Omental fat pad (tissue), 4 donors: ENCODE results near the gene BBX. TPM values are rescaled to one million over a fixed set of nuclear protein-coding genes. Genes with fewer than 3 reads are reported as not detected.

Experiments used
- ATAC-seq: fragments of 150-250 bp; one replicate; pipeline ENCODE4 v1.9.1; 2016; ENCODE audit warnings: mild to moderate bottlenecking, moderate library complexity; ENCODE audit not compliant: low FRiP score
- DNase-seq: peaks from one replicate; pipeline ENCODE4 v3.0.0-alpha.2; 2019; ENCODE audit warnings: low spot score
- total RNA-seq, 4 donors: library from RNA; depleted of rRNA; stranded (reverse); fragments of >200 nt; gene quantifications; one replicate each; pipeline ENCODE4 v1.1.0, GENCODE V29; 2016
- TF ChIP-seq, protein P1 (sequence below), 3 donors: fragments of 450-650 bp; IDR thresholded peaks; one replicate each; pipeline ENCODE4 v1.5.1; 2016 to 2017; ENCODE audit warnings: antibody characterized with exemption in 3 of 3, mild to moderate bottlenecking in 3 of 3, moderate library complexity in 2 of 3

BBX gene
- total RNA-seq, 4 donors from 2014 or later: 32.8 to 70.5 (median 40.7) TPM

DNA sequence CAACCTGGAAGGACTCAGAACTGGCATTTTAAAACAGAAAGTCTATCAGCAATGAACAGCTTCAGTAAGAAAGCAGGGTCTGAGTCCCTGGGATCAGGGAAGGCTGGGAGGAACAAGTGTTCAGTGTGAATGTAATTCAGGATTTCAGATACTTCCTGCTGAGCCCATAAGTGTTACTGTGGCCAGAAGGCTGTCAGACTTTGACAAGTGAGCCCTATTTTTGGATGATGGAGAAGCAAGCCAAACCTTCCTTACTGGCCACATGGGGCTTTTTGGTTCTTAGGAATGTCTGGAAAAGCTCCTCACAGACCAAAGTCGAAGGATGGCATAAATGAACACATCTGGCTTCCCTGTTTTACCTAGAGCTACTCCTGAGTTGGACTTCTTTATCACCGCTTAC is 157.2 kb downstream of the BBX start:
- TF ChIP-seq, protein P1, sequence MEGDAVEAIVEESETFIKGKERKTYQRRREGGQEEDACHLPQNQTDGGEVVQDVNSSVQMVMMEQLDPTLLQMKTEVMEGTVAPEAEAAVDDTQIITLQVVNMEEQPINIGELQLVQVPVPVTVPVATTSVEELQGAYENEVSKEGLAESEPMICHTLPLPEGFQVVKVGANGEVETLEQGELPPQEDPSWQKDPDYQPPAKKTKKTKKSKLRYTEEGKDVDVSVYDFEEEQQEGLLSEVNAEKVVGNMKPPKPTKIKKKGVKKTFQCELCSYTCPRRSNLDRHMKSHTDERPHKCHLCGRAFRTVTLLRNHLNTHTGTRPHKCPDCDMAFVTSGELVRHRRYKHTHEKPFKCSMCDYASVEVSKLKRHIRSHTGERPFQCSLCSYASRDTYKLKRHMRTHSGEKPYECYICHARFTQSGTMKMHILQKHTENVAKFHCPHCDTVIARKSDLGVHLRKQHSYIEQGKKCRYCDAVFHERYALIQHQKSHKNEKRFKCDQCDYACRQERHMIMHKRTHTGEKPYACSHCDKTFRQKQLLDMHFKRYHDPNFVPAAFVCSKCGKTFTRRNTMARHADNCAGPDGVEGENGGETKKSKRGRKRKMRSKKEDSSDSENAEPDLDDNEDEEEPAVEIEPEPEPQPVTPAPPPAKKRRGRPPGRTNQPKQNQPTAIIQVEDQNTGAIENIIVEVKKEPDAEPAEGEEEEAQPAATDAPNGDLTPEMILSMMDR (IDR thresholded peaks at IDR 0.05): no peak
- ATAC-seq (no peak), DNase-seq (no peak)

GRCh38 chr3:107680698-107681097 is 157.9 kb downstream of the BBX start:
- DNase-seq (no peak), ATAC-seq (no peak)
- TF ChIP-seq, protein P1 (IDR thresholded peaks at IDR 0.05): no peak

DNA sequence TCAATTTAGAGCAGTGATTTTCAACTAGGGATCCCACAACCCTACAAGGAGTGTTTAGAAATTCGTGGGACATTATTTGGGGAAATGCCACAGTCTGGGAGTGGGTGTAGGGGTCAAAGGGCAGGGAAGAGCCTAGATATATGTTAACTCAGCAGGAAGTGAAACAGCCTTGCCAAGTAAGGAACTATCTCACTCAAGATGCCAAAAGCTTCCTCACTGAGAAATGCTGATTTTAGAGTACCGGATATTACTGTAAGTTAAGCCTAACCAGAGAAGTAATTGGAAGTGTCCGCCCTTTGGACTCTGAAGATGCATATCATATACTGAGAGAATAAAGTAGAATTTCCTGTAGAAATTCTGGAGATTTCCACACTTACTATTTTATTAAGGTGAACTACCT is 158.6 kb downstream of the BBX start:
- TF ChIP-seq, protein P1 (IDR thresholded peaks at IDR 0.05): no peak
- ATAC-seq (no peak), DNase-seq (no peak)

- no peak for ATAC-seq
- TF ChIP-seq, protein P1 (IDR thresholded peaks at IDR 0.05): no peak
- no peak for DNase-seq
Observed at GRCh38 chr3:107682580-107682979, 159.8 kb downstream of the BBX start.

- TF ChIP-seq, protein P1 (IDR thresholded peaks at IDR 0.05): no peak
- DNase-seq (no peak), ATAC-seq (no peak)
Observed at GRCh38 chr3:107683447-107683846, 160.7 kb downstream of the BBX start.

DNA sequence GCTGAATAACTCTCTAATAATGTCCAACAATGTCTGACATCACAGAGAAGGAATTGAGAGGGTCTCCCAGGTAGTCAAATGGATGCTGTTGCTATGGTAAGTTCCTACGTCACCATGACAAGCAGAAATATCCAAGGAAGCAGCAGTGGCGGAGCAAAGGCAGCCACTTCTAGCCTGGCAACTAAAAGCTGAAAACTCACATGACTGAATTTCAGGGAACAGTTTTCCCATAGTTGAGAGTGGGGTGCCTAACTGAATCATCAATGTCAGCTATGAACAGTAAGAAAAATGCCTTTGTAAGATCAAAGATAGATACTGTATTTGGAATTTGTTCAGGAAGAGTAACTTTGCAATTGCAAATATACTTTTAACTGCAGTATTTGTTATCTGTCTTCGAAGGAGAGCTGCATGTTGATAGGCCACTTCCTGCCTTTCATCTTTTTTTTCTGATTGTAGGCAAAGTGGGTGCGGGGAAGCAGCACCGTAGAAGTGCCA is 161.7 kb downstream of the BBX start:
- no peak for DNase-seq
- TF ChIP-seq, protein P1 (IDR thresholded peaks at IDR 0.05): no peak
- no peak for ATAC-seq

DNA sequence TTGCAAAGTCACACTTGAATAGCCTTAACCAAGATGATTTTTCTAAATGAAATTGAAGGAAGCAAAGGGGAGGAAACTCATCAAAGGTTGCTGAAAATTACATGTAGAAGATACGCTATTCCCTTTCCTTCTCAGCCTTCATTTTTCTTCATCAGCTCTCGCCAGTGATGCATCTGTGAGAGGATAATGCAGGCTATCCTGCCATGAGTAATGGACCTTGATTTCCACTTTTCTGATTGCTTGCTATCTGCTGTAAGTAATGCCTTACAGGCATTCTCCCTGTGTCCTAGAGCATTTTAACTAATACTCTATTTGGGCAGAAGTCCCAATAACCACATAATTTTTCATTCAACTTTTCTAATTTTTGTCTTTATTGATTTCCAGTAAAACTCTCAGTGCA is 162.6 kb downstream of the BBX start:
- TF ChIP-seq, protein P1 (IDR thresholded peaks at IDR 0.05): no peak
- ATAC-seq (no peak), DNase-seq (no peak)
